Activated CD4-positive, alpha-beta T cell treated with anti-CD3 and anti-CD28 coated beads, Interleukin-2, Interleukin-6, amounts not matched to agents 100 ng/mL and 50 ng/mL, durations not matched to agents 16 hours and 8 hours (primary cell): ENCODE measurements around the gene RAPGEFL1.
"Not testable (repeated sequence)": the region's sequence is repeated elsewhere in the genome, so short reads cannot be mapped to it uniquely, and the experiment has no call there.

Source experiments
- DNase-seq: peaks from one replicate; pipeline ENCODE4 v3.0.0-alpha.2; 2020

RAPGEFL1 gene

DNA sequence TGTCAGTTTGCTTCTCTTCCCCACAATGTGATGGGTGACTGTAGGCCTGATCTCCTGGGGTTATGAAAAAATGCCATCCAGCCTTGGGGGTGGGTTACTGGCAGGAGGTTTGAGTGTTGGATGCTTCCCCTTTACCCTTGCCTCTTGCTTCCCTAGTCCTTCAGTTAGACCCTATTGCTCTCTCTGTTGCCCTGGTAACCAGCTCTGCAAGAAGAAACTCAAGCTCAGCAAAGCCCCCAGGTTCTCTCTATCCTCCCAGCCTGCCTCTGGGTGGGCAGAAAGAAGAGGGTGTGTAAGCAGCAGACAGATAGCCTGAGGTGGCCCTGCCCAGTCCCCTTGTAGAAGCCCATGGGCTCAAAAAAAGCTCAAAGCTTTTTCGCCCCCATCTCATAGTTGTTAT is 2.8 kb upstream of the RAPGEFL1 start:
- no peak for DNase-seq

DNA sequence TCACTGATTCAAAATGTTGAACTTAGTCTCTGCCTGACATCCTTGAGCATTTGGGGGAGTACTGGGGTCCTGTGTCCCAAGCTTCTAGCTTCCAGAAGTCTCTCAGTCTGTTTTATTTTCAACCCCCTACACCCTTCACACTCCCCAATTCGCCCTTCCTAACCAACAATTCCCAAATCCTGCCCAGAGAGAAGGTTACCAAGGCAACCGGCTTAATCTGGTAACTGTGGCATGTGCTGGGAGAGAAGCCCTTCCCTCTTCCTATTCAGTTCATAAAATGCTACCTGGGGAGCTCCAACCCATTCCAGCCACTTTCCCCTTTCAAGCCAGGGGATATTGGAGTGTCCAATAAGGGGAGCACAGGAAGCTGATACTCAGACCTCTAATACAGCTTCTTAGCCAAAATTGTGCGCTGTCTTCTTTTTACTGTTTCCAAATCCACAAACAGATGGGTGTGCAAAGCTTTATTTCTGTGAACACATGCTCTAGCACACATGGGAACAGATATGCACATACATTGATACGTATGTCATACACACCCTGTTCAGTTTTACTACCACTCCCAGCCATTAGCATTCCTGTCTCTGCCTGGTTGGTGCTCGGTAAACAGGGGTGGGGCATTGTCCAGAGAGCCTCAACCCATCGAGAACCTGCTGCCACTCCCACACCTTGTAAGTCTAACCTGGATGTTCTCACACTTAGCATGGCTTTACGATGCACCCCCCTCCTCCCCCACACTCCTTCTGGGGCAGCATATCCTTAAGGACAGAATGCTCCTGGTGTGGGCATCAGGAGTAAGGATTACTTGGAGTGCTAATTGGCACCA is 1.1 kb upstream of the RAPGEFL1 start:
- DNase-seq = no peak

DNA sequence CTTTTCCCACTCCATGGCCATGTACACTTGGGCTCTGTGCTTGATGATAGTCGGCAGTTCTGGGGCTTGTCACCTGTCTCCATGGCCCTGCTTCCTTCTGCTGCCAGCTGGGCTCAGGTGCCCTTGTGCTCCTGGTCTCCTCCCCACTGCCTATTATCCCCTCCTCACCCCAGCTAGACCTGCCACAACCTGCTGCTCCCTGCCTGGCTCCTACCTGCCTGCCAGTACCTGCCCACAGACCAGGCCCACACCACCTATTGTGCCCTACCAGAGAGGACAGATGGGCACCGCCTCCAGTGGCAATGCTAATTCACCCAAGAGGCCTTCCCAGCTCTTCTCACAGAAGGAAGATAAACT is 538 bp upstream of the RAPGEFL1 start:
- no peak for DNase-seq

DNA sequence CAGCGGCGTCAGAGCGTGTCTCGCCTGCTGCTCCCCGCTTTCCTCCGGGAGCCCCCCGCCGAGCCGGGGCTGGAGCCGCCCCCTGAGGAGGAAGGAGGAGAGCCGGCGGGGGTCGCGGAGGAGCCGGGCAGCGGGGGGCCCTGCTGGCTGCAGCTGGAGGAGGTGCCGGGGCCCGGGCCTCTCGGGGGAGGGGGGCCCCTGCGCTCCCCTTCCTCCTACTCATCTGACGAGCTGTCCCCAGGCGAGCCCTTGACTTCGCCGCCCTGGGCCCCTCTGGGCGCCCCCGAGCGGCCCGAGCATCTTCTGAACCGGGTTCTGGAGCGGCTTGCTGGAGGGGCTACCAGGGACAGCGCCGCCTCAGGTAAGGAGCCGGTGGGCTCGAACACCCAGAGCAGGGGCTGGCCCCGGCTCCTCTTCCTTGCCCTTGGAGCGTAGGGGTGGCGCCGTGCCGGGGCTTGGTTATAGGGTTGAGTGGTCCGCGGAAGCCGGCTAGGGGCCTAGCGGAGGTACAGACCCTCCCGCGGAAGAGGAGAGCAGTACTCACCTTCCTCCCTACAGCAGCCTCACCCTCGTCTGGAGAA is 841 bp downstream of the RAPGEFL1 start:
- DNase-seq = no peak

DNA sequence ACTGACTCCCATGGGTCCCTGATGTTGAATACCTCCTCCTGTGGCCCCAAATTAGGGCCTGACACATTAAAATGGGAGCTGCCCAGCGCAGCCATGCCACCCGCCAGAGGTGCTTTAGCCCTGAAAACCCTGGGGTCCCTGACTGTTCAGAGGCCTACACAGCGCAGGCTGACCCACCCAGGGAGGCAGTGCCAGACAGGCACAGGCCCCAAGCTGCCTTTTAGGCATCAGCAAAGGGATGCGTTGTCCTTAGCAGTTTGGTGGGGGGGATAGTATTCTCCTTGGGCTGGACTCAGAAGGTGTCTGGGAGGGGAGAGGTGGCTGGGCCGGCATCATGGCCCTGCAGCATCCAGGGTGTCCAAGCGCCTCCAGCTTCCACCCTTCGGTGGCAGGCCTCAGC is 1.4 kb downstream of the RAPGEFL1 start:
- DNase-seq = no peak

DNA sequence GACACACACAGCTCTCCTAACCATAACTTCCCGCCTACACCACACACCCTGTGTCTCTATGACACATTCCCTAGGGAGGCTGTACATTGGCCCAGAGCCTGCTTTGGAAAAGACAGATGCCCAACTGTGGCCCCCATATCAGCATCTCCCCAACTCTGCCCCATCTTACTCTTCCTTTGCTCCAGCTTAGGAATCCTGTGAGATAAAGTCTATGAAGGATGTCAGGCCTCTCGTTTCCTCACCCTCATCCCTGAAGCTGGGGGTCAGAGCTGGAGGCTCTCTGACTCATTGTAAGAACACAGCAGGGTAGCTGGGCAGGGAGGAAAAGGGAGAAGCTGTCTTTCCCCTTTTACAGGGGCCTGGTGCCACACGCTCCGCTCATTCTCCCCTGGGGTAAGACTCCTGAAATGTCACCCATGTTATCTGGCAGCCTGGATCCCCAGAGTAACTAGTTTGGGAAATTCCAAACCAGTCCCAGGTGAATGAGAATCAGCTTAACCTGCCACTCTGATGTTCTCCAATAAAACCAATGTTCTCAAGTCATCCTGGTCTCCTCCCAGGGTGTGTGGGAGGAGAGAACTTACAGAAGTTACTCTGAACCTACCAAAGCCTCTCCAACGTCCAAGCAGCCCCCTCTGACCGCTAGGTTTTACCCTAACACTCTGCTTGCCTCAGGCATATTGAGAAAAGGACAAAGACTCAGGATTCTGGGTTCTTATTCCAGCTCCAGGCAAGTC is 2.8 kb downstream of the RAPGEFL1 start:
- DNase-seq = no peak

DNA sequence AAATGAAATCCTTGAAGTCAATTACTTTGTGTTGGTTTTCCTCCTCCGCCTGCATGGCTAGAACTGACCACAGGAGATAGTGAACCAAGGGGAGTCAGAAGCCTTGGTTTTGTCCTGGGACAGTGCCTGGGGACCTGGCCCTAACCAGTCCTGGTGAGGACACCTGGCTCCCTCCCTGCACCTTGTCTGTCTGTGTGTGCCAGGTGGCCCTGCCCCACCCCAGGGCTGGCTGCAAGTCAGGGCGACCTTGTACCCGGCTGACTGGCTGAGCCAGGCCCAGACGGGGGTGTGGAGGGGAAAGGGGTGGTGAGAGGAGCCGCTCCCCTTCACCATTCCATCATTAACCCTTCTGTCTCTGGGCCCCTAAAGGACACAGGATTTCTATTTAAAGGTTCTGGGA is 3.4 kb downstream of the RAPGEFL1 start:
- DNase-seq = no peak

DNA sequence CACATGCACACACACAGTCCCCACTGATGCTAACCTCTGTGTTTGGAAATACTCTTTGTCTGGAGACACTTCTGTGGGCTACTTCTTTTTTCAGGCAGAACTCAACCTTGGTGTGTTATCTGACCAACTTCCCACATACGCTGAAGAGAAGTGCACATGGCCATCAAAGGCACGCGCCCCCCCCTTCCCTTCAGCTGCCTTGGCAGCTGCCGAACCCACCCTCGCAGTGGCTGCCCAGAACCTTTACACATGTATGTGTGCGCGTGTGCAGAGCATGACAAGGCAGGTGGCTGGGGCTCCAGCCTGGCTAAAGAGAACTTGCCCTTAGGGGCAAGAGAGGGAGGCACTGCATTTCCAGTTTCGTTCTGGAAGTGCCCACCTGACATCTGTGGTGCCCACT is 3.9 kb downstream of the RAPGEFL1 start:
- no peak for DNase-seq

DNA sequence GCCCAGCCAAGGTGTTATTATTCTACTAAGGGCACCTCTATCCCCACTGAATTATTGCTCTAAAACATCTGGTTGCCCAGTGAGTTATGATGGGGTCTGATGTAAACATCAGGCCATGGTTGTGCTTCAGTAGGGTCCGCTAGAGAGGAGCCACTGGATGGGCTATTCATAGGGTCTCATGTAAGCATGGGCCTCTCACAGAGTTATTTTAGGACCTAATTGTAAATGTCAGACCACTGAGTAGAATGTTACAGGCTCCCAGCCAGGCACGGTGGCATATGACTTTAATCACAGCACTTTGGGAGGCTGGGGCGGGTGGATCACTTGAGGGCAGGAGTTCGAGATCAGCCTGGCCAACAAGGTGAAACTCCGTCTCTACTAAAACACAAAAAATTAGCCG is 5.3 kb downstream of the RAPGEFL1 start:
- no peak for DNase-seq

DNA sequence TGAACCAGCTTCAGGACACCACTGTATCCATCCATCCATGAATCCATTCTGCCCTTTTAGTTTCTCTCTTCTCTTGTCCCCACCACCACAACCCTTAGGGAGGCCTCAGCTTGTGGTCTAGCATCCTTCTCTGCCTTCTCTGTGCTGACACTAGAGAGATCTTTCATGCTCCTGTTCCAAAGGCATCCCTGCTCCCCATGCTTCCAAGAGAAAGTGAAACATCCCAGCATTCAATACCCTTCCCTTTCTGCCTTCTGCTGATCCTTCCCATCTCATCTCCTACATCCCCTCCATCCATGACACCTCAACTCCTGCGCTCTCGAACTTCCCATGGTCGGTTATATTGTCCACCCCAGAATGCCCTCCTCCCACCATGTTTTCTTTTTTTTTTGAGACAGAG is 10.0 kb downstream of the RAPGEFL1 start:
- DNase-seq = no peak

DNA sequence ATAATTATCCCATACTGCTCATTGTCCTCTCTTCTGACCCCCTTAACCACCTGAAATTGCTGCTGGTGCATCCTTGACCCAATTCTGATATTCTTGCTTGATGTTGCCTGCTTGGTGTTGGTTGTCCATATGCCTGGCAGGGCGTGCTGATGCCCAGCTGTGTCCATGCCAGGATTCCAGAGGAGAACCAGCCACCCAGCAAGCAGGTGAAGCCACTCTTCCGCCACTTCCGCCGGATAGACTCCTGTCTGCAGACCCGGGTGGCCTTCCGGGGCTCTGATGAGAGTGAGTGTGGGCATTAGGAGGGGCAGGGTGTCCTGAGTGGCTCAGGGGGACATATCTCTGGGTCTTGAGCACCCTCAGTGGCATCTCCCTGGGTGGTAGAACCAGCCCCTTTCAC is 11.4 kb downstream of the RAPGEFL1 start:
- no peak for DNase-seq

DNA sequence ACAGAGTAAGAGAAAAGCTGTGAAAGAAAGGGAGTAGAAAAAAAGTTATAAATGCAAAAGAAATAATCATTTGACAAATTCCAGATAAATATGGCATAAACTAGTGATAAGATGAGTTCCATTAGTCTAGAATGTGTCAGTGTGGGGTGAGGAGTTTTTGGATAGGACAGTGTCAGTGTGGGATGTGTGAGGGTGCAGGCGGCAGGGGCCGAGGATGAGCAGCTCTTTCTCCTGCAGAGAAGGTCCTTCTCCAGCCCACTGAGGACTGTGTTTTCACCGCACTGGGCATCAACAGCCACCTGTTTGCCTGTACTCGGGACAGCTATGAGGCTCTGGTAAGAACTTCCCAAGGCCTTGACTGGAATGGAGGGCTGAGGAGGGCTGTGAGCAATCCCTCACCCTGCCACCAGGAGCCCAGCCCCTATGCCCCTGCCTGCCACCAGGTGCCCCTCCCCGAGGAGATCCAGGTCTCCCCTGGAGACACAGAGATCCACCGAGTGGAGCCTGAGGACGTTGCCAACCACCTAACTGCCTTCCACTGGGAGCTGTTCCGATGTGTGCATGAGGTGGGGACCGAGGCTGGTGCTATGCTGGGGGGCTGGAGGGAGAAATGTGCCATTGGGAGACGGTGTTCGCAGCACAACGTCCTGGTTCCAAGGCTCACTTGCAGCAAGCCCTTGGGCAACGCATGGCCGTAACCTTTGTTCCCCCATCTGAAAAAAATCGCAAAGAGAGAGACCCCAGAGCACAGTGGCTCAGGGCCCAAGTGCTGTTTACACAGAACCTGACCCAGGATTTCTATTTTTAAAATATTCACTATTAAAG is 13.1 kb downstream of the RAPGEFL1 start:
- DNase-seq = peak; percentile 18

DNA sequence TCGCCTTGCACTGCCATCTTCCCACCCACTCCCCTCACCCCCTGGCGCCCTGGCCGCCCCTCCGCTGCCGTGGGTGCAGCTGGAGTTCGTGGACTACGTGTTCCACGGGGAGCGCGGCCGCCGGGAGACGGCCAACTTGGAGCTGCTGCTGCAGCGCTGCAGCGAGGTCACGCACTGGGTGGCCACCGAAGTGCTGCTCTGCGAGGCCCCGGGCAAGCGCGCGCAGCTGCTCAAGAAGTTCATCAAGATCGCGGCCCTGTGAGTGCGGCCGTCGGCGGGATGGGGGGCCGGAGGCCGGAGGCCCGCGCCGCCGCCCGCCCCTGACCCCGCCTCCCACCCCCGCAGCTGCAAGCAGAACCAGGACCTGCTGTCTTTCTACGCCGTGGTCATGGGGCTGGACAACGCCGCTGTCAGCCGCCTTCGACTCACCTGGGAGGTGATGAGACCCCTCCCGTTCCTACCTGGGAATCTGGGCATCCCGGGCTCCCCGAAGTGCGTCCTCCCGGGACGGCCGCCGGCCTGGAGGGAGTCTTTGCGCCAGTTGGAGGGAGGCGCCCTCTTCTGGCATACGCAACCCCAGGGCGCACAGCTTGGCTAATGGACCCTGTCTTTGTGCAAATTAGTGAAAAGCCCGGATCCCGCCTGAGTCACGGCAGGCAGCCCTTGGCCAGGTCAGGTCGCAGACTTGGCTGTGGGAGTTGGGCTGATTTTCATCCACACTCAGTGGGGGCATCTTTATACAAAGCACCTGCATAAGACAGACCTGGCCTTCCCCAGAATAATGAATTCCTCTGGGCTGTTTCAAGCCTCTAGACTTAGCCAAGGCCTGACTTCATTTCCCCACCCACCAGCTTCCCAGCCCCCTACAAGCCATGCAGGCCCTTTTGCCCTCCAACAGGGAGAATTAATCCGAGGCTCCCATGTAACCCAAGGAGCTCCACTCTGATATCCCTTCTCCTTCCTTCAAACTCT is 14.3 kb downstream of the RAPGEFL1 start:
- peak; percentile 73 for DNase-seq

DNA sequence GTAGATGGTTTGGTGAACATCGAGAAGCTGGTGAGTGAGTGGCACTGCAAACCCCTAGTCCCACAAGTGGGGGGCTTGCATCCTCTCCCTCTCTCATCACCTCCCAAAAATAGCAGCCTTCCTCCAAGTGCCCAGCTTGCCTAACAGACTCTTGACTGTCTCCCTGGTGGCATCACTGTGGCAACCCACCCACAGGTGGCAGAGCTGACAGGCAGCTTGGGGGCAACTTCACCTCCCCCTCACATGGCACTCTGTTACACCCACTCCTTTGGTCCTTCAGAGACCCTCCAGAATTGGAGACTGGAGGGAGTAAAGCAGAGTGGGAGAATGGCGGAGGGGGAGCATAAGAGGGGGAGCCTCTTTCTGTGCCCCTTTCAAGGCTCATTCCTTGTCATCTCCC is 15.7 kb downstream of the RAPGEFL1 start:
- DNase-seq = no peak

DNA sequence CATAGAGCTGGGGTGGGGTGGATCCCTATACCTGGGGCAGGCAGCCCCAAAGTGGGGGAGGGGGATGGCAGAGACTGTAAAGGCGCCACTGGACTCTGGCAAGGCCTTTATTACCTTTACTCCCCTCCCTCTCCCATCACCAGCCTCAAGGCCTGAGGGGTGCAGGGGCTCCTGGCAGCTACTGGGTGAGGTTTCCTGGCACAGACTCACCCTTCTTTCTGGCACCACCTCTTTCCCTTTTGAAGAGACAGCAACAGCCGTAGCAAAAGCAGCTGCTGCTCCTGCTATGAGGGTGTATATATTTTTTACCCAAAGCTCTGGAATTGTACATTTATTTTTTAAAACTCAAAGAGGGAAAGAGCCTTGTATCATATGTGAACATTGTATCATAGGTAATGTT is 17.6 kb downstream of the RAPGEFL1 start:
- no peak for DNase-seq

DNA sequence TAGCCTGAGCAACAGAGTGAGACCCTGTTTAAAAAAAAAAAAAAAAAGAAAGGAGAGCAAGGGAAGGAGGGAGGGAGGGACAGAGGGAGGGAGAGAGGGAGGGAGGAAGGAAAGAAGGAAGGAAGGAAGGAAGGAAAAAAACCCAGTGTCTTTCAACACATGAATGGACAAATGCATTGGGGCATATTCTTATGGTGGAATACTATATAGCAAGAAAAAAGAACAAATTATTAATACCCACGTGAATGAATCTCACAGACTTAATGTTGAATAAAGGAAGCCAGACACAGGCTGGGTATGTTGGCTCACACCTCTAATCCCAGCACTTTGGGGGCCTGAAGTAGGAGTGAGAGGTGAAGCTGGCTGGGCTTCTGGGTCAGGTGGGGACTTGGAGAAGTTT is 20.3 kb downstream of the RAPGEFL1 start:
- no peak for DNase-seq

DNA sequence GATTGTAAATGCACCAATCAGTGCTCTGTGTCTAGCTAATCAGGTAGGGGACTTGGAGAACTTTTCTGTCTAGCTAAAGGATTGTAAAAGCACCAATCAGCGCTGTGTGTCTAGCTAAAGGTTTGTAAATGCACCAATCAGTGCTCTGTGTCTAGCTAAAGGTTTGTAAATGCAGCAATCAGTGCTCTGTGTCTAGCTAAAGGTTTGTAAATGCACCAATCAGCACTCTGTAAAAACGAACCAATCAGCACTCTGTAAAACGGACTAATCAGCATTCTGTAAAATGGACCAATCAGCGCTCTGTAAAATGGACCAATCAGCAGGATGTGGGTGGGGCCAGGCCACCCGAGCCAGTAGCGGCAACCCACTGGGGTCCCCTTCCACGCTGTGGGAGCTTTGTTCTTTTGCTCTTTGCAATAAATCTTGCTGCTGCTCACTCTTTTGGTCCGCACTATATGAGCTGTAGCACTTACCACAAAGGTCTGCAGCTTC is 20.7 kb downstream of the RAPGEFL1 start:
- DNase-seq = not testable (repeated sequence)

DNA sequence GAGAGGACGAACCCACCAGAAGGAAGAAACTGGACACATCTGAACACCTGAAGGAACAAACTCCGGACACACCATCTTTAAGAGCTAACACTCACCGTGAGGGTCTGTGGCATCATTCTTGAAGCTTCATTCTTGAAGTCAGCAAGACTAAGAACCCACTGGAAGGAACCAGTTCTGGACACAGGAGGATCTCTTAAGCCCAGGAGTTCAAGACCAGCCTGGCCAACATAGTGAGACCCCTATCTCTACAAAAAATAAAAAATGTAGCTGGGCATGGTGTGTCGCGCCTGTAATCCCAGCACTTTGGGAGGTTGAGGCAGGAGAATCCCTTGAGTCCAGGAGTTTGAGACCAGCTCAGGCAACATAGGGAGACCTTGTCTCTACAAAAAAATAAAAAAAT is 21.3 kb downstream of the RAPGEFL1 start:
- no peak for DNase-seq

DNA sequence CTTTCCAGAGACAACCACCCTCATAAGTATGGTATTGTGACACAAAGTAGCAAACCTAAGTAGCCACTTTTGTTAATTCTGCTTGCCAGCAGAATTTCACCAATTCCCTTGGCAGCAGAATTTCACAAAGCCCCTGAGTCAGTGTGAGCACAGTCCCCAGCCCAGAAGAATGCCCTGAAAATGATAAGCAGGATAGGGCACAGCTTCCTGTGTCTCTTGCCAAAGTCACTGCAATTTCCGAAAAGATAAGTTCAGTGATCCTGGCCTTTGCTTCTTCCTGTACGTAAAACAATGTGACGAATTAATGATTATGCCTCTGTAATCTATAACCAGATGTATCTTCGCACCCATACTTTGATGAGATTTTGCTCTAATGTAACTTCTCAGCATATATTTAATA is 25.9 kb downstream of the RAPGEFL1 start:
- DNase-seq = no peak

DNA sequence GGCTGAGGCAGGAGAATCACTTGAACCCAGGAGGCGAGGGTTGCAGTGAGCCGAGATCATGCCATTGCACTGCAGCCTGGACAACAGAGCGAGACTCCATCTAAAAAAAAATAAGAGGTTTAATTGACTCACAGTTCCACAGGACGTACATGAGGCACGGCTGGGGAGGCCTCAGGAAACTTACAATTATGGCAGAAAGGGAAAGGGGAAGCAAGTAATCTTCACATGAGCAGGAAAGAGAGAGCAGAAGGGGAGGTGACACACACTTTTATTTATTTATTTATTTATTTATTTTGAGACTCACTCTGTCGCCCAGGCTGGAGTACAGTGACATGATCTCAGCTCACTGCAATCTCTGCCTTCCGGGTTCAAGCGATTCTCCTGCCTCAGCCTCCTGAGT is 28.9 kb downstream of the RAPGEFL1 start:
- DNase-seq = not testable (repeated sequence)

DNA sequence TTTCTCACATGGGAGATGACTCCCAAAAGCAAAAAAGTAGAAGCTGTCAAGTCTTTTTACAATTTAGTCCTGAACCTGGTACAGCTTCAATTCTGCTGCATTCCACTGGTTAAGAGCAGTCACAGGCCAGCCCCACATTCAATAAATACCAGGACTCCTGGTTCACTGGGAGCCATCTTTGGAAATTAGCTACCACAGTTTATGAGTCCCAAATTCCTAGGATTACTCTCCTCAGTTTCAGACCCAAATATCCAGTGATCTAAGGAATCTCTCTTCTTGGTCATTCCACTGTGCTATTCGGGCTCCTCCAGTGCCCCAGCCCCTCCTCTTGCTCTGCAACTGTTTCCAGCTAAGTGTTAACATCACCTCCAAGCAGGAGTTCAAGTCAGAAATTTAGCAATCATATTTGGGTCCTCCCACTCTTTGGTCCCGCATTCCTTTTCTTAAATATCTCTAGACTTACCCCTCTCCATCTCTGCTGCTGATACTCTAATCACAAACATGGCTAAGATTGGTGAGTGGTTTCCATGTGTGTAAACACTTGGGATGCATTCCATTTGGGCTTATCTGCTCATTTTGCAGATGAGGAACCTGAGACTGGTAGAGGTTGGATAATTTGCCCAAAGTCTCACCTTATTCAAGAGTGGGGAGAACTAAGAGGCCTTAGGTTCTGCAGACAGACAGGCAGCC is 32.3 kb downstream of the RAPGEFL1 start:
- no peak for DNase-seq
